GM18517 (cell line): Measurements from ENCODE around the gene BRINP1.

Experiments
- ATAC-seq: cut with Tn5 transposase; IDR thresholded peaks from one replicate; pipeline ENCODE4 v1.9.1; 2021; ENCODE audit warnings: mild to moderate bottlenecking, moderate library complexity; ENCODE audit not compliant: unreplicated experiment

The BRINP1 gene

GRCh38 chr9:119154527-119154926 is 214.7 kb downstream of the BRINP1 start:
- no peak for ATAC-seq

- no peak for ATAC-seq
These were observed 215.8 kb downstream of the BRINP1 start for GRCh38 chr9:119153402-119153801.

DNA sequence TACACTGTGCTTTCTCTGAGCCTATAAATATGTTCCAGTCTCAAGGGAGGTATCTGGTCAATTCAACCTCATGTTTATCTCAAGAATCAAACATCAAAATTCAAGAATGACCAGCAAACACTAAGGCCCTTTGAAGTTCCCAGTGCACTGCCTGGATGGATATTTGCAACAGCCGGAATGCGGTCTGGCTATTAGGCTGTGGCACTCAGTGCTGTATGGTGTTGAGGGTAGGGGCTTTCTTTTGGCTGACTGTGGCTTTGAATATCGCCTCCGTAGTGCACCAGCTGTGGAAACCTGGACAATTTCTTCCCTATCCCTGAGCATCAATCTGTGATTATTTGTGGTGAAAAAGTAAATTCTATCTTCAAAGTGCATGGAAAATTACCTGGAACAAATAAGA is 220.4 kb downstream of the BRINP1 start:
- ATAC-seq, result no peak

DNA sequence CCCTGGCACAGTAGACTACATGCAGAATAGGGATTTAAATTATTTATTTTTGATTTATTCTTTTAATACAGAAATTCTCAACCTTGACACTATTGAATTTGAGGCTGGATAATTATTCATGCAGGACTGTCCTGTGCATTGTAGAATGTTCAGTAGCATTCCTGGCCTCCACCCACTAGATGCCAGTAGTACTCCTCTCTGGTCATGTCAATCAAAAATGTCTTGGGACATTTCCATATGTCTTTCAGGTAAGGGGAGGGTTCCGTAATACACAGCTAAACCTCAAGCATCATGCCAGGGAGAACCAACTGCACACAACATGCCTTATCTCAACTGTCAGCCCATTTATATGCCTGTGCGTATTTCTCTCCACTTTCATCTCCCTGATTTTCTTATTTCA is 231.8 kb downstream of the BRINP1 start:
- no peak for ATAC-seq

- ATAC-seq, result no peak
These were observed 243.2 kb downstream of the BRINP1 start for GRCh38 chr9:119126040-119126439.

DNA sequence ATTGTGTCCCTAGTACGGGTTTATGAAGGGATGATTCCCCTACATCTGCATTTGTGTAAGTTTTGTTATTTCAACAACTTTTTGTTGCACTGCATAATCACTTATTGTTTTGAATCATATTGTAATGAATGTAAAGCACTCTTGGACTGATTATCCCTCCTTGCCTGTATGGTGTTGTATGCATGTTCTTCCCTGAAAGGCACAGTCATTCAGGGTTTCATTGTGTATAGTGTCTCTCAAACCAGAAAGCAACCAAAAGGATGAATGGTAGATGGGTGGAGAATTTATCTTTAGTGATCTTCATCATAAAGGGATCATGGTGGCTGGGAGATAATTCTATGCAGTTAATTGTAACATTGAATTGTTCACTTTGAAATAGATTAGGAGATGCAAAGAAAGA is 247.3 kb downstream of the BRINP1 start:
- ATAC-seq, result no peak

GRCh38 chr9:119117409-119117808 is 251.8 kb downstream of the BRINP1 start:
- ATAC-seq, result no peak
